ENCODE results near the gene C9orf43.
"Not testable (repeated sequence)": the region's sequence is repeated elsewhere in the genome, so short reads cannot be mapped to it uniquely, and the experiment has no call there.

C9orf43 gene

GRCh38 chr9:113410207-113410864 lies at the start of gene C9orf43, which contains the start of gene POLE3:
Gene C9orf43, plus strand, starts transcription at chr9:113410747. Its CDS starts 2,747 bp downstream, at chr9:113413494.
Gene POLE3, minus strand, starts transcription at chr9:113410675. Its CDS starts 382 bp downstream, at chr9:113410293.
- DNase-seq (ENCODE audit: low read depth) = peak; percentile 92

- no peak for DNase-seq (ENCODE audit: low read depth)
Measured at GRCh38 chr9:113361304-113362018, 49.1 kb upstream of the C9orf43 start.

GRCh38 chr9:113363336-113363735 lies 47.2 kb upstream of the C9orf43 start:
- DNase-seq (ENCODE audit: low read depth) = no peak

GRCh38 chr9:113364951-113365350 lies 45.6 kb upstream of the C9orf43 start:
- DNase-seq (ENCODE audit: low read depth) = no peak

- not testable (repeated sequence) for DNase-seq (ENCODE audit: low read depth)
Measured at GRCh38 chr9:113365652-113366051, 44.9 kb upstream of the C9orf43 start.

DNA sequence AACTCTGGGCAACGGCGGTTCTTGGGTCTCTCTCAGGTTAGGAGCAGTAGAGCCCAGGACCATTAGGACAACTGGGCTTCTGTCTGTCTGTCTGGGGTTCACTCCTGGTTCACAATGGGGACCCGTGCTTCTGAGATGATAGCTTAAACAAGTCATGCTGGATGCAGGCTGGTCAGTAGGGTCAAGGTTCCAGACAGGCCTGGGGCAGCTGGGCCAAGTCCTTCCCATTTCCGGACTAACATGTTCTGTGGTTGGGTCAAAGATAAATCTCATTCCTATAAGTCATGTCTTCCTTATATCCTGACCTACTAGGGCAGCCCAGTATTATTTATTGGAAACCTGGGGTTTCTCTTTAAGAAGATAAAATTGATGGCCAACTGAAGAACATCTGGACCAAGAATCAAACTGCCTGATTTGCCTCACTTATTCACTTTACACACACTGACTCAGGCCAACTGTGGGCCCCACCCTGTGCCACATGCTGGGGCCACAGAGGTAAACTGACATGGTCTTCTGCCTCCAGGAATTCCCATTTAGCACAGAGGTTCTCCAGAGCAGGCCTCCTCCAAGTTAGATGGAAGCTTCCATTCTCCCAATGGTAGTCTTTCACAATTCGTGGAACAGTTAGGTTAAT lies 42.1 kb upstream of the C9orf43 start:
- DNase-seq (ENCODE audit: low read depth) = no peak

GRCh38 chr9:113368982-113369854 lies 41.3 kb upstream of the C9orf43 start:
- DNase-seq (ENCODE audit: low read depth) = no peak

DNA sequence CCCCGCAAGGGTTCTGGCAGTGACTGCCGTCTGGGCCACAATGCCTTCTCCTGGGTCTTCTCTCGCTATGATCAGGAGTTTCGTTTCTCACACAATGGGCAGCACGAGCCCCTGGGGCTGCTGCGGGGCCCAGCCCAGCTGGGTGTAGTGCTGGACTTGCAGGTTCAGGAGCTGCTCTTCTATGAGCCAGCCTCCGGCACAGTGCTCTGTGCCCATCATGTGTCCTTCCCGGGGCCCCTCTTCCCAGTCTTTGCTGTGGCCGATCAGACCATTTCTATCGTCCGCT lies 40.7 kb upstream of the C9orf43 start:
- no peak for DNase-seq (ENCODE audit: low read depth)

DNA sequence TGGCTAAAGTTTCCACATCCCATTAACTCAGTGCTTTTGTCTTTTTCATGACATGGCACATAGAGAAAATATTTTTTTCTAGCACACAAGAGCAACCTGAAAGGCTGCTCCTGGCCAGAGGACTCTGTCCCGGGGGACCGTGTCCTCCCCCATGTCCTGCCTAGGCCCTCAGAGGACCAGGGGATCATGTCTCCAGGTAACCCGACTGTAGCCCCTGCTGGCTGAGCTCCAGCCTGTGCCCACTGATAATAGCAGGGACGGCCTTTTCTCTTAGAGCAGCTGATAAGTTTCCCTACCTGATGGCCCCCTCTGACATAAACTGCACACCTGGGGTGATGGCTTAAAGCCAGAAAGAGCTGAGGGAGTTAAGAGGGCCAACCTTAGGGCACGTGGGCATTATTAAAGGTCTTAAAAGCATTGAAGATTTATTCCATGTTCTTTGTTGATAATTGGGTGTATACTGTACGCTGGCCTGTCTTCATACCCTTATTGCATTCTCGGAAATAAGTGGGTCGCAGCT lies 39.7 kb upstream of the C9orf43 start:
- no peak for DNase-seq (ENCODE audit: low read depth)

DNA sequence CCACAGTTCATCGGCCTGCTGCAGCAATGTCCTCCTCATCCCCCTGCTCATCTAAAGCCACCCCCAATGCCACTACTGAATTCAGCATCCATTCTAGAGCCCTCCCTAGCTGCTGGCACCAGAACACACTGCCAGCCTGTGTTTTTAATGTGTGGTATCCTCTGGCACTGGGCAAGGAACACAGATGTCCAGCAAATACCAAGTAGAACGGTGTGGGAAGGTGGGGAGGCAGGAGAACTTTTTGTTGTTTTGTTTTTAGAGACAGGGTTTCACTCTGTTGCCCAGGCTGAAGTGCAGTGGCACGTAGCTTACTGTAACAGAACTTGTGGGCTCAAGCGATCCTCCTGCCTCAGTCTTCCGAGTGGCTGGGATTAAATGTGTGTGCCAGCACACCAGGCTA lies 38.5 kb upstream of the C9orf43 start:
- DNase-seq (ENCODE audit: low read depth) = no peak

- no peak for DNase-seq (ENCODE audit: low read depth)
Measured at GRCh38 chr9:113373256-113373655, 37.3 kb upstream of the C9orf43 start.

- DNase-seq (ENCODE audit: low read depth) = no peak
Measured at GRCh38 chr9:113373676-113374392, 36.7 kb upstream of the C9orf43 start.

DNA sequence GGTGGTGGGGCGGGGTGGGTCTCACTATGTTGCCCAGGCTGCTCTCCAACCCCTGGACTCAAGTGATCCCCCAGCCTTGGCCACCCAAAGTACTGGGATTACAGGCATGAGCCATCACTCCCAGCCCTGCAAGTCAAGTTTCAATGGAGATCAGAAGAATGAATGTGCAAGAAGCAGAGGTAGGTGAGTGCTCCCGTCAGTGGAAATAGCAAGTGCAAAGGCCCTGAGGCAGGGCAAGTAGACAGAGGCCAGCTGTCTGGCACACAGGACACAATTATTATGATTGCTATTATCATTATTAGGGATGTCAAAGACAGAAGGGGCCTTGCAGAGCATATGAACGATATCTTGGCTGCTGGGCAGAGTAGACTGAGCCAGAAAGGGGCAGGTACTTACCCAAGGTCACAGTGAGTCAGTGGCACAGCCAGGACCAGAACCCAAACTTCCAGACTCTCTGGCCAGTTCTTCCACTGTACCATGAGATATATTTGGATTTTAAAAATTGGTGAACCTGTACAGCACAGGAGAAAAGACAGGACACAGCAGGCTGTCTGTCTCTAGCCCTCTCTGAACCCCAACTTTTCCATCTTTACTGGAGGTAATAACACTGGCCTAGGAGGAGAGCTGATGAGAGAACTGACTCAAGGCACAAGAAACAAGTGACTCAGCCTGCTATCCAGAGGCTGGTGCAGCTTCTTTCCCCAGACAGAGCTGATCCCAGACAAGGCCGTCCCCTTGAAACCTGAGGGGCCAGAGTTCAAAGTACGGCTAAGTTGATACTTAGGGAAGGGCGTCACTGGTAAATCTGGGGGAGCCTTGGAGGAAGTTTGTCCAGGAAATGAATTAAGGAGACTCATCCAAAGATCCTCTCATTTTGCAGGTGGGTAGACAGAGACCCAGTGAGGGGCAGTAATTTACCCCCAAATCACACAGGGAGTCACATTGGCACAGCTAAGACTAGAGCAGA lies 35.2 kb upstream of the C9orf43 start:
- DNase-seq (ENCODE audit: low read depth) = no peak

- DNase-seq (ENCODE audit: low read depth) = peak; percentile 76
Measured at GRCh38 chr9:113376634-113377567, 33.6 kb upstream of the C9orf43 start, which contains the start of gene HDHD3. Gene HDHD3, minus strand, starts transcription at chr9:113376986. Its CDS starts 2,632 bp downstream, at chr9:113374354.

GRCh38 chr9:113379094-113379828 lies 31.3 kb upstream of the C9orf43 start:
- not testable (repeated sequence) for DNase-seq (ENCODE audit: low read depth)

DNA sequence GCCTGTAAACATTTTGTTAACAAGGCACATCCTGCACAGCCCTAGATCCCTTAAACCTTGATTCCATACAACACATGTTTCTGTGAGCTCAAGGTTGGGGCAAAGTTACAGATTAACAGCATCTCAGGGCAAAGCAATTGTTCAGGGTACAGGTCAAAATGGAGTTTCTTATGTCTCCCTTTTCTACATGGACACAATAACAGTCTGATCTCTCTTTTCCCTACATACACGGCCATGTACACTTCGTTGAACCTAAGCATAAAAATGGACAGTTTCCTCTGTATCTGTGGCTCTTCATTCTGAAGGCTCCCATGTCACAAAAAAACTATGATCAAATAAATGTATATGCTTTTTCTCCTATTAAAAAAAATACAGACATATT lies 30.7 kb upstream of the C9orf43 start:
- not testable (repeated sequence) for DNase-seq (ENCODE audit: low read depth)

DNA sequence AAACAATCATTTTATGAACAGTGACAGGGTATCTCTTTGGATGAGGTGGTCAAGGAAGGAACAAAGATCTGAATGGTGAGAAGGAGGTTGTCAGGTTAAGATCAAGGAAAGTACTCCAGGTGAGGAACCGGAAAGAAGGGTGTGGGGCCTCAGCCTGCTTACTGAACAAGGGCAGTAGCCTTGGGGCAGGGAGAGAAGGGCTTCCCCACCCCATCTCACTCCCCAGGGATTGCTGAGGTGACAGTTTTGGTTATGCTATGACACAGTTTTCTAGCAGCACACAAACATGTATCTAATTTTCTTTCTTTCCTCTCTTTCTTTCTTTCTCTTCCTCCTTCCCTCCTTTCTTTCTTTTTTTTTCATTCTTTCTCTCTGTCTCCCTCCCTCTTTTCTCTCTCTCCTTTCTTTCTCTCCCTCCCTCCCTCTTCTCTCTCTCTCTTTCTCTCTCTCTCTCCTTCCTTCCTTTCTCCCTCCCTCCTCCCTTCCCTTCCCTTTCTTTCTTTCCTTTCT lies 29.6 kb upstream of the C9orf43 start:
- DNase-seq (ENCODE audit: low read depth) = no peak

DNA sequence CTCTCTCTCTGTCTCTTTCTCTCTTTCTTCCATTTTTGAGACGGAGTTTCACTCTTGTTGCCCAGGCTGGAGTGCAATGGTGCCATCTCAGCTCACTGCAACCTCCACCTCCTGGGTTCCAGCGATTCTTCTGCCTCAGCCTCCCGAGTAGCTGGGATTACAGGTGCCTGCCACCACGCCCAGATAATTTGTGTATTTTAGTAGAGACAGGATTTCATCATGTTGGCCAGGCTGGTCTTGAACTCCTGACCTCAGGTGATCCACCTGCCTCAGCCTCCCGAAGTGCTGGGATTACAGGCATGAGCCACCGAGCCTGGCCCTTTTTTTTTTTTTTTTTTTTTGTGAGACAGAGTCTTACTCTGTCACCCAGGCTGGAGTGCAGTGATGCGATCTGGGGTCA lies 29.1 kb upstream of the C9orf43 start:
- not testable (repeated sequence) for DNase-seq (ENCODE audit: low read depth)
